ENCODE data around the gene TCF4.

Gene TCF4

GRCh38 chr18:55206927-55207326 is 381.1 kb downstream of the TCF4 start:
- in situ Hi-C loops (cut with HindIII; ENCODE audit: low sequenced_read_pairs) = no loop called here
- no peak for DNase-seq (ENCODE audit: low read depth, low spot score)
- H3K4me3 ChIP-seq (ENCODE audit: low read depth, low read length) = no peak overlapping the region
- TF ChIP-seq CTCF (IDR thresholded peaks at IDR 0.05; ENCODE audit: low read depth, low read length) = no peak

- in situ Hi-C loops (cut with HindIII; ENCODE audit: low sequenced_read_pairs) = no loop called here
- no peak overlapping the region for H3K4me3 ChIP-seq (ENCODE audit: low read depth, low read length)
- TF ChIP-seq CTCF (IDR thresholded peaks at IDR 0.05; ENCODE audit: low read depth, low read length) = no peak
- no peak for DNase-seq (ENCODE audit: low read depth, low spot score)
These were observed 385.6 kb downstream of the TCF4 start for GRCh38 chr18:55202232-55202917.

GRCh38 chr18:55199291-55199963 is 388.6 kb downstream of the TCF4 start:
- H3K4me3 ChIP-seq (ENCODE audit: low read depth, low read length) = no peak overlapping the region
- in situ Hi-C loops (cut with HindIII; ENCODE audit: low sequenced_read_pairs) = no loop called here
- DNase-seq (ENCODE audit: low read depth, low spot score) = no peak
- TF ChIP-seq CTCF (IDR thresholded peaks at IDR 0.05; ENCODE audit: low read depth, low read length) = no peak

- no peak for TF ChIP-seq CTCF (IDR thresholded peaks at IDR 0.05; ENCODE audit: low read depth, low read length)
- in situ Hi-C loops (cut with HindIII; ENCODE audit: low sequenced_read_pairs) = no loop called here
- no peak overlapping the region for H3K4me3 ChIP-seq (ENCODE audit: low read depth, low read length)
- no peak for DNase-seq (ENCODE audit: low read depth, low spot score)
These were observed 392.1 kb downstream of the TCF4 start for GRCh38 chr18:55195863-55196262.

GRCh38 chr18:55189972-55190371 is 398.0 kb downstream of the TCF4 start:
- TF ChIP-seq CTCF (IDR thresholded peaks at IDR 0.05; ENCODE audit: low read depth, low read length) = no peak
- no peak for DNase-seq (ENCODE audit: low read depth, low spot score)
- H3K4me3 ChIP-seq (ENCODE audit: low read depth, low read length) = no peak overlapping the region
- in situ Hi-C loops (cut with HindIII; ENCODE audit: low sequenced_read_pairs) = no loop called here

- H3K4me3 ChIP-seq (ENCODE audit: low read depth, low read length) = no peak overlapping the region
- DNase-seq (ENCODE audit: low read depth, low spot score) = no peak
- no peak for TF ChIP-seq CTCF (IDR thresholded peaks at IDR 0.05; ENCODE audit: low read depth, low read length)
- in situ Hi-C loops (cut with HindIII; ENCODE audit: low sequenced_read_pairs) = no loop called here
These were observed 401.4 kb downstream of the TCF4 start for GRCh38 chr18:55186588-55186987.

Measured in astrocyte of the spinal cord (primary cell).